AG04450 (cell line): ENCODE measurements around the gene TAOK2. TPM values are rescaled to one million over a fixed set of nuclear protein-coding genes. Genes with fewer than 3 reads are reported as not detected.

ENCODE experiments used
- CTCF ChIA-PET: fragments of 300-600, 350-600 bp; formaldehyde crosslinking; extraction: SDS; loops from one replicate; lab custom pipeline; 2022; ENCODE audit warnings: antibody characterized with exemption, inconsistent platforms; lab: Charles Lee
- POLR2A ChIA-PET: fragments of 350-600 bp; formaldehyde crosslinking; extraction: SDS; loops from one replicate; lab custom pipeline; 2021; ENCODE audit warnings: antibody characterized with exemption, inconsistent platforms; lab: Yijun Ruan, JAX
- DNase-seq: peaks from one replicate; pipeline ENCODE4 v3.0.0-alpha.2; 2011; ENCODE audit warnings: low read depth, low spot score
- H3K27ac ChIP-seq: one replicate; pipeline ENCODE4 v1.5.1; 2012; ENCODE audit warnings: low read depth, low read length, control low read depth
- H3K27me3 ChIP-seq: one replicate; pipeline ENCODE4 v1.6.0; 2012; ENCODE audit warnings: low read length; ENCODE audit not compliant: control insufficient read depth, insufficient read depth
- H3K4me3 ChIP-seq: 2 replicates; pipeline ENCODE4 v1.5.1; 2011; ENCODE audit warnings: mild to moderate bottlenecking, low read depth, low read length, control low read depth
- H3K9me3 ChIP-seq: 2 replicates; pipeline ENCODE4 v1.5.1; 2012; ENCODE audit warnings: low read length; ENCODE audit not compliant: control insufficient read depth, insufficient read depth
- polyA plus RNA-seq: library from polyadenylated mRNA; depleted of rRNA; stranded (reverse); fragments of >200 nt; gene quantifications from 2 replicates; pipeline ENCODE4 v1.2.3, GENCODE V29; 2011
- TF ChIP-seq, protein P1 (sequence below): IDR thresholded peaks from 2 replicates; pipeline ENCODE4 v1.5.1; 2011; ENCODE audit warnings: low read depth, low read length, control low read depth, inconsistent platforms

TAOK2 gene
- polyA plus RNA-seq, 1 experiment, result 16.9 TPM

DNA sequence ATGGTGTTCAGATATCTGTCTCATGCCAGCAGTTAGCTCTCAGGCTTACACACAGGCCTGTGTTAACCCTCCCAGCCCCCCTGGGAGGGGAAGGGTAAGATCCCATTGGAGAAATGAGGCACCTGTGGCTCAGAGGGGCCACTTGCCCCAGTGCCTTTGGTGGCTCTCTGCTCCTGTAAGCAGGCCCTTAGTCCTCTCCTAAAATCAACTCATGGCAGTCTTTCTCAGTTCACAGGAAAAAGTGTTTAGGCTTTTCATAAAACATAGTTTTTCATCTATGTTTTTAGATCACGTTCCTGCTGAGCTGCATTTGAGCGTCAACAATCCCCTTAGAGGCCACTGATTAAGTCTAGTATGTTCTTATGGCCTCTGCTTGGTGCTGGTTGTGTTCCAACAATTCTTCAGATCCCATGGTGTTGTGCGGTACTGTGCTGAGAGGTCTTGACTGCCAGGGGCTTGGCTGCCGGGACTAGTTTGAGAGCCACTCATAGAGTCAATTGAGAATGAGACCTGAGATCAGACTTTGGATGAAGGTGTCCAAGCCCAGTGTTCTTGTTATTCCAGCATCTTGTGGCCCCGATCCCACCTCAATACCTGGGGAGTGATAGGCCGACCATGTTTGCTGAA is 10.6 kb downstream of the TAOK2 start:
- H3K27me3 ChIP-seq, result no peaks in the 10 kb centered on the region
- POLR2A ChIA-PET, result no interaction called here
- H3K27ac ChIP-seq, result no peak overlapping the region
- no peaks in the 10 kb centered on the region; the same call in 1 of the 2 replicates for H3K9me3 ChIP-seq
- TF ChIP-seq, protein P1, sequence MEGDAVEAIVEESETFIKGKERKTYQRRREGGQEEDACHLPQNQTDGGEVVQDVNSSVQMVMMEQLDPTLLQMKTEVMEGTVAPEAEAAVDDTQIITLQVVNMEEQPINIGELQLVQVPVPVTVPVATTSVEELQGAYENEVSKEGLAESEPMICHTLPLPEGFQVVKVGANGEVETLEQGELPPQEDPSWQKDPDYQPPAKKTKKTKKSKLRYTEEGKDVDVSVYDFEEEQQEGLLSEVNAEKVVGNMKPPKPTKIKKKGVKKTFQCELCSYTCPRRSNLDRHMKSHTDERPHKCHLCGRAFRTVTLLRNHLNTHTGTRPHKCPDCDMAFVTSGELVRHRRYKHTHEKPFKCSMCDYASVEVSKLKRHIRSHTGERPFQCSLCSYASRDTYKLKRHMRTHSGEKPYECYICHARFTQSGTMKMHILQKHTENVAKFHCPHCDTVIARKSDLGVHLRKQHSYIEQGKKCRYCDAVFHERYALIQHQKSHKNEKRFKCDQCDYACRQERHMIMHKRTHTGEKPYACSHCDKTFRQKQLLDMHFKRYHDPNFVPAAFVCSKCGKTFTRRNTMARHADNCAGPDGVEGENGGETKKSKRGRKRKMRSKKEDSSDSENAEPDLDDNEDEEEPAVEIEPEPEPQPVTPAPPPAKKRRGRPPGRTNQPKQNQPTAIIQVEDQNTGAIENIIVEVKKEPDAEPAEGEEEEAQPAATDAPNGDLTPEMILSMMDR, result no peak
- CTCF ChIA-PET, result no interaction called here
- no peak for DNase-seq
- no peak overlapping the region for H3K4me3 ChIP-seq

DNA sequence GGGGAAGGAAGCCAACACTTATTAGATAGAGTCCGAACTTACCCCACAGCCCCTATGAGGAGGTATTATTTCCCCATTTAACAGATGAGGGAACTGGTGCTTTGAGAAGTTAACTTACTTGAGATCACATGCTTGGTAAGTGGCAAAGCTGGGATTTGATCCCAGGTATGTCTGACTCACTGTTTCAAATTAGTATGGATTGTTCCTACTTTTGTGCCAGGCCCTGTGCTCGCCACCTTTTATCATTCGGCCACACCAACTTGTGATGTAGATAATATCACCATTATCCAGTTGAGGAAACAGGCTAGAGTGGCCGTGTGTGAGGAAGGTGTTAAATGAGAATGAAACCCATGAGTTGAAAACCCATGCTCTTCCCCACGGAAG is 11.1 kb downstream of the TAOK2 start:
- Histone ChIP-seq H3K27me3 (no peaks in the 10 kb centered on the region), H3K9me3 (no peaks in the 10 kb centered on the region; the same call in 1 of the 2 replicates), H3K27ac (no peak overlapping the region), H3K4me3 (no peak overlapping the region)
- TF ChIP-seq, protein P1, result no peak
- POLR2A ChIA-PET, result no interaction called here
- CTCF ChIA-PET, result no interaction called here
- no peak for DNase-seq

DNA sequence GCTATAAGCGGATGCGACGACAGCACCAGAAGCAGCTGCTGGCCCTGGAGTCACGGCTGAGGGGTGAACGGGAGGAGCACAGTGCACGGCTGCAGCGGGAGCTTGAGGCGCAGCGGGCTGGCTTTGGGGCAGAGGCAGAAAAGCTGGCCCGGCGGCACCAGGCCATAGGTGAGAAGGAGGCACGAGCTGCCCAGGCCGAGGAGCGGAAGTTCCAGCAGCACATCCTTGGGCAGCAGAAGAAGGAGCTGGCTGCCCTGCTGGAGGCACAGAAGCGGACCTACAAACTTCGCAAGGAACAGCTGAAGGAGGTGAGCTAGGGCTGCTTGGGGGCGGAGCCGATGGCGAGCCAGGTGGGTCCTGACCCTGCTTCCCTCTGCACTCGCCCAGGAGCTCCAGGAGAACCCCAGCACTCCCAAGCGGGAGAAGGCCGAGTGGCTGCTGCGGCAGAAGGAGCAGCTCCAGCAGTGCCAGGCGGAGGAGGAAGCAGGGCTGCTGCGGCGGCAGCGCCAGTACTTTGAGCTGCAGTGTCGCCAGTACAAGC is 11.7 kb downstream of the TAOK2 start:
- TF ChIP-seq, protein P1, result no peak
- no peak overlapping the region for H3K27ac ChIP-seq
- ChIA-PET CTCF (no interaction called here), POLR2A (no interaction called here)
- DNase-seq, result no peak
- H3K27me3 ChIP-seq, result no peaks in the 10 kb centered on the region
- H3K4me3 ChIP-seq, result no peak overlapping the region
- no peaks in the 10 kb centered on the region; the same call in 1 of the 2 replicates for H3K9me3 ChIP-seq

DNA sequence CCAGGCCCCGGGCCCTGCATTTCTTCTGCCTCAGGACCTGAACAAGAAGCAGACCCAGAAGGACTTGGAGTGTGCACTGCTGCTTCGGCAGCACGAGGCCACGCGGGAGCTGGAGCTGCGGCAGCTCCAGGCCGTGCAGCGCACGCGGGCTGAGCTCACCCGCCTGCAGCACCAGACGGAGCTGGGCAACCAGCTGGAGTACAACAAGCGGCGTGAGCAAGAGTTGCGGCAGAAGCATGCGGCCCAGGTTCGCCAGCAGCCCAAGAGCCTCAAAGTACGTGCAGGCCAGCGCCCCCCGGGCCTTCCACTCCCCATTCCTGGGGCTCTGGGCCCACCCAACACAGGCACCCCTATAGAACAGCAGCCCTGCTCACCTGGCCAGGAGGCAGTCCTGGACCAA is 12.6 kb downstream of the TAOK2 start:
- TF ChIP-seq, protein P1, result no peak
- ChIA-PET POLR2A (interaction anchor here (0.6 kb wide), 1 partner anchor 91 kb away, joined by 8 read pairs; no protein-coding TSS in a partner anchor), CTCF (no interaction called here)
- Histone ChIP-seq H3K27me3 (no peaks in the 10 kb centered on the region), H3K9me3 (no peaks in the 10 kb centered on the region; the same call in 1 of the 2 replicates), H3K4me3 (no peak overlapping the region), H3K27ac (no peak overlapping the region)
- DNase-seq, result no peak

DNA sequence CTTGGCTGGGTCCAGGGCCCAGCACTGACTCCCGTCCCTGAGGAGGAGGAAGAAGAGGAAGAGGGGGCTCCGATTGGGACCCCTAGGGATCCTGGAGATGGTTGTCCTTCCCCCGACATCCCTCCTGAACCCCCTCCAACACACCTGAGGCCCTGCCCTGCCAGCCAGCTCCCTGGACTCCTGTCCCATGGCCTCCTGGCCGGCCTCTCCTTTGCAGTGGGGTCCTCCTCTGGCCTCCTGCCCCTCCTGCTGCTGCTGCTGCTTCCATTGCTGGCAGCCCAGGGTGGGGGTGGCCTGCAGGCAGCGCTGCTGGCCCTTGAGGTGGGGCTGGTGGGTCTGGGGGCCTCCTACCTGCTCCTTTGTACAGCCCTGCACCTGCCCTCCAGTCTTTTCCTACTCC is 13.3 kb downstream of the TAOK2 start:
- ChIA-PET CTCF (no interaction called here), POLR2A (interaction anchor here (0.6 kb wide), 1 partner anchor 92 kb away, joined by 8 read pairs; no protein-coding TSS in a partner anchor)
- TF ChIP-seq, protein P1, result no peak
- DNase-seq, result no peak
- Histone ChIP-seq H3K27me3 (no peaks in the 10 kb centered on the region), H3K9me3 (no peaks in the 10 kb centered on the region; the same call in 1 of the 2 replicates), H3K27ac (no peak overlapping the region), H3K4me3 (no peak overlapping the region)
